Neural cell (in vitro differentiated cells): Measurements from ENCODE around the gene KCNIP4.

Source experiments
- CTCF ChIP-seq: fragments of 450-650 bp; IDR thresholded peaks from 2 replicates; pipeline ENCODE4 v1.5.1; 2014; ENCODE audit warnings: antibody characterized with exemption, mild to moderate bottlenecking, moderate library complexity; ENCODE audit not compliant: poor library complexity, severe bottlenecking
- EZH2 ChIP-seq: fragments of 200-600, 300-800 bp; shearing (Covaris generic), sonication (generic); IDR thresholded peaks from 2 replicates; pipeline ENCODE4 v1.6.1; 2014; ENCODE audit warnings: antibody characterized with exemption, low read length, borderline replicate concordance, mild to moderate bottlenecking; ENCODE audit not compliant: insufficient read depth, poor library complexity, severe bottlenecking
- RAD21 ChIP-seq: fragments of 450-650 bp; conservative IDR thresholded peaks from 2 replicates; pipeline ENCODE4 v1.6.1; 2014; ENCODE audit warnings: antibody characterized with exemption, mild to moderate bottlenecking, moderate library complexity

GRCh38 chr4:21411086-21411485 lies 537.5 kb downstream of the KCNIP4 start:
- TF ChIP-seq CTCF (no peak), EZH2 (no peak), RAD21 (no peak)
